Caco-2 (cell line): ENCODE data around the gene HNF4A. TPM values are rescaled to one million over a fixed set of nuclear protein-coding genes. Genes with fewer than 3 reads are reported as not detected.
A peak's percentile ranks its signal among the peaks of the same experiment; 100 is the strongest.

Experiments
- Bru-seq: library from RNA; stranded (reverse); fragments of 400-500 nt; gene quantifications from one replicate; lab custom pipeline; 2021; lab: Mats Ljungman, UMichigan
- BruChase-seq, 2 experiments: library from RNA; stranded (reverse); fragments of 400-500 nt; gene quantifications; one replicate each; lab custom pipeline; 2021; lab: Mats Ljungman, UMichigan
- BruUV-seq: library from RNA; stranded (reverse); fragments of 400-500 nt; replicated peaks from 2 replicates; lab custom pipeline; 2021; lab: Mats Ljungman, UMichigan
- CTCF ChIA-PET: fragments of 300-600 bp; sonication (Branson Sonifier 250); formaldehyde crosslinking; loops from one replicate; lab custom pipeline; 2022; ENCODE audit warnings: antibody characterized with exemption; lab: Charles Lee
- POLR2A ChIA-PET: fragments of 300-600 bp; sonication (Branson Sonifier 250); formaldehyde crosslinking; loops from one replicate; lab custom pipeline; 2022; ENCODE audit warnings: antibody characterized with exemption; lab: Charles Lee
- DNase-seq, 2 experiments: peaks; one replicate each; pipeline versions ENCODE4 v3.0.0 to v3.0.0-alpha.2; 2020 to 2022
- H3K27me3 ChIP-seq: replicated peaks from 2 replicates; pipeline ENCODE4 v1.6.0; 2011; ENCODE audit warnings: low read length; ENCODE audit not compliant: control insufficient read depth, insufficient read depth
- H3K36me3 ChIP-seq: 2 replicates; pipeline ENCODE4 v1.5.1; 2011; ENCODE audit warnings: low read length; ENCODE audit not compliant: control insufficient read depth, insufficient read depth
- H3K4me1 ChIP-seq: fragments of 250-450 bp; sonication (Bioruptor Pico); 2 replicates; pipeline ENCODE4 v1.5.1; 2020; ENCODE audit warnings: mild to moderate bottlenecking
- H3K4me3 ChIP-seq: 2 replicates; pipeline ENCODE4 v1.5.1; 2011; ENCODE audit warnings: low read depth, mild to moderate bottlenecking, control low read depth, low read length
- H3K9me3 ChIP-seq: fragments of 250-450 bp; sonication (Bioruptor Pico); 2 replicates; pipeline ENCODE4 v1.5.1; 2020; ENCODE audit warnings: mild to moderate bottlenecking, moderate library complexity
- H3K27ac Mint-ChIP-seq: one replicate; pipeline ENCODE4 v1.8.0; 2022; ENCODE audit warnings: mixed read lengths; ENCODE audit not compliant: unreplicated experiment
- H3K27me3 Mint-ChIP-seq: one replicate; pipeline ENCODE4 v1.8.0; 2022; ENCODE audit warnings: mixed read lengths; ENCODE audit not compliant: insufficient read depth, unreplicated experiment
- H3K36me3 Mint-ChIP-seq: one replicate; pipeline ENCODE4 v1.8.0; 2022; ENCODE audit warnings: mild to moderate bottlenecking, mixed read lengths; ENCODE audit not compliant: insufficient read depth, unreplicated experiment
- H3K4me1 Mint-ChIP-seq: one replicate; pipeline ENCODE4 v1.8.0; 2022; ENCODE audit warnings: low read depth, mixed read lengths; ENCODE audit not compliant: unreplicated experiment
- H3K4me3 Mint-ChIP-seq: one replicate; pipeline ENCODE4 v1.8.0; 2022; ENCODE audit warnings: mild to moderate bottlenecking, moderate library complexity, mixed read lengths; ENCODE audit not compliant: unreplicated experiment
- H3K9me3 Mint-ChIP-seq: one replicate; pipeline ENCODE4 v1.8.0; 2022; ENCODE audit warnings: mixed read lengths; ENCODE audit not compliant: unreplicated experiment
- CTCF ChIP-seq, 2 experiments: fragments of 200-600 bp in 1 of 2; IDR thresholded peaks; 1 replicate in 1 of 2; 2 replicates in 1 of 2; pipeline versions ENCODE4 v1.5.1 to v1.8.0; 2011 to 2022; ENCODE audit warnings: antibody characterized with exemption in 1 of 2, control low read depth in 1 of 2, inconsistent platforms in 1 of 2, low read depth in 1 of 2, low read length in 1 of 2, mild to moderate bottlenecking in 1 of 2, moderate library complexity in 1 of 2; ENCODE audit not compliant: insufficient read depth in 1 of 2, severe bottlenecking in 1 of 2, unreplicated experiment in 1 of 2
- intact Hi-C: fragments of 100-400 bp; cut with micrococcal nuclease; formaldehyde crosslinking; loops from one replicate; pipeline ENCODE4 v1.10.0; 2022; ENCODE audit not compliant: unreplicated experiment
- long read RNA-seq: library from polyadenylated mRNA; stranded (forward); transcript quantifications from one replicate; pipeline ENCODE4 v2.0.0, GENCODE V29; 2022
- total RNA-seq: library from RNA; stranded (reverse); gene quantifications from 2 replicates; pipeline ENCODE4 v1.2.3, GENCODE V29; 2022

The HNF4A gene
- total RNA-seq (256 and 292 TPM in 2 replicates), Bru-seq, nascent RNA (percentile 97 among the genes with signal in this experiment), BruChase-seq, experiment 1, labeled RNA remaining after a 2-hour chase (percentile 97 among the genes with signal in this experiment), BruChase-seq, experiment 2, labeled RNA remaining after a 6-hour chase (percentile 97 among the genes with signal in this experiment)
- long read RNA-seq, full-length matches to known transcripts, result 27 of 95 reads
- long read RNA-seq, partial matches to known transcripts, result 51 of 95 reads
- long read RNA-seq, other reads (novel, unspliced or antisense), result 17 of 95 reads

- peaks cover 4% of the 10 kb centered on the region; the same call in 1 of the 2 replicates for H3K36me3 ChIP-seq
- peak within 1 kb of the TSS; percentile 77 for H3K4me3 ChIP-seq
- Mint-ChIP-seq H3K9me3 (no peaks in the 10 kb centered on the region), H3K36me3 (peaks cover 37% of the 10 kb centered on the region), H3K4me3 (peak within 1 kb of the TSS; percentile 93), H3K27ac (peak within 1 kb of the TSS; percentile 98), H3K27me3 (no peaks in the 10 kb centered on the region), H3K4me1 (peaks cover 41% of the 10 kb centered on the region)
- DNase-seq, result peak; percentile 96 to 97
- intact Hi-C loops, result loop anchor here (1.0 to 2.0 kb wide), 6 partner anchors 15 to 167 kb away; partner anchors contain the start of genes FITM2 and SERINC3
- H3K4me1 ChIP-seq, result peaks cover 48% of the 10 kb centered on the region
- no peaks in the 10 kb centered on the region for H3K27me3 ChIP-seq
- BruUV-seq, result no TSS peak
- POLR2A ChIA-PET, result interaction anchor here (0.6 to 1.3 kb wide), 11 partner anchors 8 to 131 kb away, joined by 3 to 7 read pairs (median 4); partner anchors contain the start of gene FITM2
- CTCF ChIA-PET, result interaction anchor here (0.6 to 2.2 kb wide), 9 partner anchors 13 to 138 kb away, joined by 3 to 16 read pairs (median 4); partner anchors contain the start of gene FITM2
- TF ChIP-seq CTCF (IDR thresholded peaks at IDR 0.05; ENCODE audit: insufficient read depth in 1 of 2, low read depth in 1 of 2, low read length in 1 of 2, severe bottlenecking in 1 of 2, unreplicated experiment in 1 of 2), result no peak
- no peaks in the 10 kb centered on the region for H3K9me3 ChIP-seq
Measured at GRCh38 chr20:44355498-44356352, at the start of gene HNF4A. TSS of gene HNF4A (plus strand) at chr20:44355699. CDS start at chr20:44355805, 106 bp downstream.

- no TSS peak for BruUV-seq
Measured at GRCh38 chr20:44306927-44307326, 48.6 kb upstream of the HNF4A start.

More at GRCh38 chr20:44306927-44307326, 48.6 kb upstream of the HNF4A start:
- Histone ChIP-seq H3K36me3 (no peaks in the 10 kb centered on the region; the same call in 1 of the 2 replicates), H3K9me3 (no peaks in the 10 kb centered on the region), H3K4me1 (peaks cover 24% of the 10 kb centered on the region), H3K27me3 (no peaks in the 10 kb centered on the region), H3K4me3 (no peak overlapping the region)
- no peak overlapping the region for H3K4me3 Mint-ChIP-seq
- H3K9me3 Mint-ChIP-seq, result peaks cover 2% of the 10 kb centered on the region
- H3K27ac Mint-ChIP-seq, result peak overlapping the region; percentile 31
- no peak for TF ChIP-seq CTCF (IDR thresholded peaks at IDR 0.05; ENCODE audit: insufficient read depth in 1 of 2, low read depth in 1 of 2, low read length in 1 of 2, severe bottlenecking in 1 of 2, unreplicated experiment in 1 of 2)
- ChIA-PET POLR2A (interaction anchor here (0.7 kb wide), 1 partner anchor 78 kb away, joined by 3 read pairs; no protein-coding TSS in a partner anchor), CTCF (no interaction called here)
- H3K27me3 Mint-ChIP-seq, result no peaks in the 10 kb centered on the region
- peaks cover 24% of the 10 kb centered on the region for H3K36me3 Mint-ChIP-seq
- intact Hi-C loops, result no loop called here
- H3K4me1 Mint-ChIP-seq, result peaks cover 37% of the 10 kb centered on the region
- no peak for DNase-seq
